Ascending aorta (tissue), 2 donors: Measurements from ENCODE around the gene TTLL10. TPM values are rescaled to one million over a fixed set of nuclear protein-coding genes. Genes with fewer than 3 reads are reported as not detected.

Source experiments
- DNase-seq, 2 donors: peaks; one replicate each; pipeline ENCODE4 v3.0.0-alpha.2; 2019; ENCODE audit warnings: low spot score in 2 of 2
- H3K27ac ChIP-seq, 2 donors: fragments of 200-600 bp; sonication (generic); one replicate each; pipeline ENCODE4 v1.5.1; 2016 to 2017; ENCODE audit warnings: mild to moderate bottlenecking in 1 of 2
- H3K27me3 ChIP-seq: fragments of 200-600 bp; sonication (generic); one replicate; pipeline ENCODE4 v1.5.1; 2017
- H3K36me3 ChIP-seq, 2 donors: fragments of 200-600 bp; sonication (generic); one replicate each; pipeline ENCODE4 v1.5.1; 2016
- H3K4me1 ChIP-seq, 2 donors: fragments of 200-600 bp; sonication (generic); one replicate each; pipeline ENCODE4 v1.5.1; 2016 to 2017; ENCODE audit warnings: mild to moderate bottlenecking in 1 of 2
- H3K4me3 ChIP-seq, 2 donors: fragments of 200-600 bp; sonication (generic); one replicate each; pipeline ENCODE4 v1.5.1; 2016 to 2017; ENCODE audit warnings: mild to moderate bottlenecking in 1 of 2
- H3K9me3 ChIP-seq, 2 donors: fragments of 200-600 bp; sonication (generic); one replicate each; pipeline ENCODE4 v1.5.1; 2016
- intact Hi-C: fragments of 100-400 bp; cut with DNase I; formaldehyde crosslinking; loops from one replicate; pipeline ENCODE4 v1.15.1; 2023
- total RNA-seq: library from RNA; depleted of rRNA; stranded (reverse); fragments of >200 nt; gene quantifications from one replicate; pipeline ENCODE4 v1.1.0, GENCODE V29; 2016
- TF ChIP-seq, protein P1 (sequence below), 3 experiments: fragments of 200-600 bp in 2 of 3; fragments of 450-650 bp in 1 of 3; sonication (generic) in 2 of 3; IDR thresholded peaks; one replicate each; pipeline ENCODE4 v1.5.1; 2016 to 2019; ENCODE audit warnings: antibody characterized with exemption in 3 of 3, mild to moderate bottlenecking in 1 of 3, moderate library complexity in 1 of 3

Gene TTLL10
- total RNA-seq, 1 donor from 2014 or later = not detected

DNA sequence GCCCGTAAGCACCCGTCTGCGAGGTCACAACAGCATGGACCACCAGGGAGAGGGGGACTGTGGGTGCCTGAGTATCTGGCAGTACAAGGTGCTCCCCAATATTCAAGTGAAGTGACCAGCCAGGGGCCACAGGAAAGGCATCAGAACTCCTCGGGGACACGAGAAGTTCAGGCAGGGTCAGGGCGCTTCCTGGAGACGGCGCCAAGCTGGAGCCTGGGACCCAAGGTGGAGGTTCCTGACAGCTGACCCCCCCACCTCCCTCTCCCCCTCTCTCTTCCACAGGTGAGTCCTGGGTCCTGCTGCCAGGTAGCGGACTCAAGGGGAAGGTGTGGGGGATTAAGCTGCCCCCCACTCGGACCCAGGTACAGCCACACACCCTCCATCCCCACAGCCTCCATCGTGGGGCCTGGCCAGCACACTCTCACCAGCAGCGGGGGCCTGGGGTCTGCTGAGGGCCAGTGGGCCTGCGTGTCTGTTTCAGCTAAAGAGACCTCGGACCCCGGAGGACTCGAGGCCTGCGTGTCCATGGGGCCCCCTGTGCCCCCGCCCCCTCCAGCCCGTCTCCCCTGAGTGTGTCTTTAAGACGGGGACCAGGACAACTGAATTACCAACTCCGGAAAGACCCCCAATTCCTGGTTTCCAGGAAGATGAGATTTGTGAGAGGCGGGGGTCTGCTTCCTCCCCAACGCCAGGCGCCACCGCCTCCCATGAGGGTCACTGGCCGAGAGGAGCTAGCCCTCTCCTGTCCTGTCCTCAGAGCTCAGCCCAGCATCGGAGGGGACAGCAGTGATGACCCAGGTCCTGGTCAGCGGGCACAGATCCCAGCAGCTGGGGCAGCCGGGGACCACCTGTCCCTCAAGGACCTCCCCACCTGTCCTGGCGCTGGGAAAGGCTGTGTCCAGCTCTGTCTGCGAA, 26.5 kb downstream of the TTLL10 start:
- no peaks in the 10 kb centered on the region for H3K9me3 ChIP-seq

DNA sequence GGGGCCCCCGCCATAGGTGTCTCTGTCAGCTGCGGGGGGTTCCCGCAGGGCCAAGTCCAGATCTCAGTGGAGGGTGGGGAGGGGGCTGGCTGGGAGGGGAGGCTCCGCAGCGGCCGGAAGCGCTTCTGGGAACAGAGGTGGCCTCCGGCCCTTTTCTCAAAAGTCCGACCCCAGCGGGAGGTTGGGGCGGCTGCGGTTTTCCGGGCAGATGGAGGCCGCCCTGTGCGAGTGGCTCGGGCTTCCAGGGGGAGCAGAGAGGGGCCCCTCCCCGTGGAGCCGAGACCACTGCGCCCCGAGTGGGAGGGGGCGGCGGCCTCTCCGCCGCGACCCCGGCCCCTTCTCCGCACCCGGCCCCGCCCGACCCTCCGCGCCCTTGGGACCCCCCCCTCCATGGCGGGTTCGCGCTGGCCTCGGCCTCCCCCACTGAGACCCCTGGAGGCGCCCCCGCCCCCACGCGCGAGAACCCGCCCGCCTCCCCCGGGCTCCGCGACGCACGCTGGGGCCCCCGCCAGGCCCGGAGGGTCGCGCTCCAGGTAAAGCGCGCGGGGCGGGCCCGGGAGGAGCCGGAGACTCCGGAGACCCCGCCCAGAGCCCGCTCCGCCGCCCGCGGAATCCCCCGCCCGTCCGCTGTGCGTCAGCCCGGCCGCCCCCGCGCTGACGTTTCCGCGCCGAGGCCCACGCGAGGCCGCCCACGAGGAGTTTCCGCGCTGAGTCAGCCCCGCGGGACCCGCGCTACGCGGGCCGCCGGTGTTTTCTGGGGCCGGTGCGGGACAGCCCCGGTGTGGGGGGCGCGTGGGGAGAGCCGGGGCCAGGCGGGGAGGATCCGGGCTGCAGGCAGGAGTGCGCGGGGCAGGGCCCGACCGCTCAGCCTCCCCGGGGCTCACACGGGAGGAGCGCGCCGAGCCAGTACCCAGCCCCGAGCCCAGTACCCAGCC, 27.5 kb downstream of the TTLL10 start:
- Histone ChIP-seq H3K27me3 (peaks cover 8% of the 10 kb centered on the region), H3K36me3 (no peaks in the 10 kb centered on the region), H3K4me3 (peak overlapping the region; percentile 36 to 67), H3K9me3 (no peaks in the 10 kb centered on the region), H3K4me1 (peaks cover 0 to 7% of the 10 kb centered on the region in 2 donors), H3K27ac (no peak overlapping the region)
- DNase-seq = no peak
- TF ChIP-seq, protein P1, sequence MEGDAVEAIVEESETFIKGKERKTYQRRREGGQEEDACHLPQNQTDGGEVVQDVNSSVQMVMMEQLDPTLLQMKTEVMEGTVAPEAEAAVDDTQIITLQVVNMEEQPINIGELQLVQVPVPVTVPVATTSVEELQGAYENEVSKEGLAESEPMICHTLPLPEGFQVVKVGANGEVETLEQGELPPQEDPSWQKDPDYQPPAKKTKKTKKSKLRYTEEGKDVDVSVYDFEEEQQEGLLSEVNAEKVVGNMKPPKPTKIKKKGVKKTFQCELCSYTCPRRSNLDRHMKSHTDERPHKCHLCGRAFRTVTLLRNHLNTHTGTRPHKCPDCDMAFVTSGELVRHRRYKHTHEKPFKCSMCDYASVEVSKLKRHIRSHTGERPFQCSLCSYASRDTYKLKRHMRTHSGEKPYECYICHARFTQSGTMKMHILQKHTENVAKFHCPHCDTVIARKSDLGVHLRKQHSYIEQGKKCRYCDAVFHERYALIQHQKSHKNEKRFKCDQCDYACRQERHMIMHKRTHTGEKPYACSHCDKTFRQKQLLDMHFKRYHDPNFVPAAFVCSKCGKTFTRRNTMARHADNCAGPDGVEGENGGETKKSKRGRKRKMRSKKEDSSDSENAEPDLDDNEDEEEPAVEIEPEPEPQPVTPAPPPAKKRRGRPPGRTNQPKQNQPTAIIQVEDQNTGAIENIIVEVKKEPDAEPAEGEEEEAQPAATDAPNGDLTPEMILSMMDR (IDR thresholded peaks at IDR 0.05) = no peak
- intact Hi-C loops = no loop called here

More for the DNA sequence above, 26.5 kb downstream of the TTLL10 start:
- DNase-seq = no peak
- no peaks in the 10 kb centered on the region for H3K36me3 ChIP-seq
- peak overlapping the region in 1 of 2 donors; percentile 67 for H3K4me3 ChIP-seq
- H3K4me1 ChIP-seq = peaks cover 0 to 7% of the 10 kb centered on the region in 2 donors
- H3K27me3 ChIP-seq = no peaks in the 10 kb centered on the region
- H3K27ac ChIP-seq = no peak overlapping the region
- TF ChIP-seq, protein P1 (IDR thresholded peaks at IDR 0.05) = no peak
- intact Hi-C loops = no loop called here

DNA sequence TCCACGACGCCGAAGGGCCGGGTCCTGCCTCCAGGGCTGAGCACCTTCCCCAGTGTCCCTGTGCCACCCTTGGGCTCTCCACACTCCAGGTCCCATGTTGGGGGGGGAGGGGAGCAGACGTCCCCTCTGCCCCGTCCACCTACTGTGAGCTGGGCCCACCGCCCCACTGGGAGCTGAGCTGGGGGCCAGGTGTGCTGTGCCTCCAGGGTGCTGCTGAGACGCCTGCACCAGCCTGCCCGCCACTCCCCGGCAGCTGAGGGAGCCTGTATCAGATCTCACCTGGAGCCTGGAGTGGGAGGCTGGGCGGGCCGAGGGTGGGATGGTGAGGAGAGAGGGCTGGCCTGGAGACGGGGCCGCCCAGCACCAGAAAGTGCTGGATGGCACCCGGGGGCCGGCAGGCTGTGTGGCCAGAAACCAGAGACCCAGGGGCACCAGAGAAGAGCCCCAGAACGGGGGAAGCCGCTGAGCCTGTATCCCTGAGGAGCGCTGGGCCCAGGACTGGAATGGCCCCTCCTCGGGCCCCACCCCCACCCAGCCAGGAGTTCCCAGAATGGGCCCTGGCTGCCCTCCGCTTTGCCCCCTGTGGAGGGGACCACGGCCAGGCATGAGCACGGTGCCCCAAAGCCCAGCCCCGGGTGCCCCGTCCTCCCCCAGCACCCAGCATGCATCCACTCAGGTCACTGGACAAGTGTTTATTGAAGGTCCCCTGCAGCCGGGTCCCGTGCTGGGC, 29.3 kb downstream of the TTLL10 start:
- Histone ChIP-seq H3K27me3 (peaks cover 15% of the 10 kb centered on the region), H3K4me1 (peaks cover 0 to 10% of the 10 kb centered on the region in 2 donors), H3K36me3 (no peaks in the 10 kb centered on the region), H3K4me3 (no peak overlapping the region), H3K27ac (no peak overlapping the region), H3K9me3 (no peaks in the 10 kb centered on the region)
- no peak for DNase-seq
- intact Hi-C loops = no loop called here
- TF ChIP-seq, protein P1 (IDR thresholded peaks at IDR 0.05) = no peak

DNA sequence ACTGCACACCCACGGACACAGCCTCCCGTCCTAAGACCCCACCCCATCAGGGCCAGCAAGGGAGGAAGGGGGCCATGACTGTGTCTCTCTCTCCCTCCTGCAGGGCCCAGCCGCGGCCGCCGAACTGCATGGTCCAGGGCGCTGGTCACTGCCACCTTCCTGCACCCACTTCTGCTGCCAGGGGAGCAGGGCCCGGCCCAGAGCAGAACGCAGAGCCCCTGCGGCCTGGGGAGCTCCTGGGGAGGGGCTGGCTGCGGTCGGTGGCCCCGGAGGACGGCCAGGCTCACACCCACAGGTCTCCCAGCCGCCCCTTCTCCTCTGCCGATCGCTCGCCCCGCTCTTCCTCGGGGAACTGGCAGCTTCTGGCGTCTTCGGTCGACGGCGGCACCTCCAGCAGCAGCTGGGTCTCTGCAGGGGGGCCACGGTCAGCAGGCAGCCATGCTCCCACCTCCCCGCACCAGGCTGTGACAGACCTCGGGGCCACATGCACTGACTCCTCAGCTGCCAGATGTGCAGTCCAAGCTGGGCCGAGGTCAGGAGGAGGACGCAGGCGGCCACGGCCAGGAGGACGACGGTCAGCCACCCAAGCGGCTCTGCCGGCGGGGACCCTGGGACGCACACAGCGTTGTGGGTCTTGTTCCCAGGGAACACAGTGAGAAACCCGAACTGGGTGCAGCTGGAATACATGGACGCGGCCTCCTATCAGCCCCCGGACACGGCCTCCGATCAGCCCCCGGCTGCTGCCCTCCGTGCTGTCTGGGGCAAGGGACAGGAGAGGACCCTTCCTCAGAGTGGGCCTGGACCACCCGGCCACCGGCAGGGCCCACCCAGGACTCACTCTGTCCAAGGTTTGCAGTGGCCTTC, 30.1 kb downstream of the TTLL10 start:
- H3K27me3 ChIP-seq = peaks cover 15% of the 10 kb centered on the region
- TF ChIP-seq, protein P1 (IDR thresholded peaks at IDR 0.05) = no peak

More for the DNA sequence above, 30.1 kb downstream of the TTLL10 start:
- Histone ChIP-seq H3K27ac (no peak overlapping the region), H3K4me1 (peaks cover 0 to 10% of the 10 kb centered on the region in 2 donors), H3K4me3 (no peak overlapping the region), H3K9me3 (no peaks in the 10 kb centered on the region), H3K36me3 (no peaks in the 10 kb centered on the region)
- intact Hi-C loops = no loop called here
- DNase-seq = no peak
